WTC11 (cell line): ENCODE results near the gene IQSEC1. TPM values are rescaled to one million over a fixed set of nuclear protein-coding genes. Genes with fewer than 3 reads are reported as not detected.

Experiments
- AR ChIP-seq: fragments of 250-450 bp; sonication (Bioruptor Pico); IDR thresholded peaks from 2 replicates; pipeline ENCODE4 v1.9.0; 2021; ENCODE audit warnings: mild to moderate bottlenecking
- CREB1 ChIP-seq: sonication (generic); formaldehyde crosslinking; IDR thresholded peaks from 2 replicates; pipeline ENCODE4 v1.8.0; 2023; ENCODE audit warnings: mild to moderate bottlenecking, missing genetic modification reagents
- CREM ChIP-seq: sonication (generic); formaldehyde crosslinking; IDR thresholded peaks from 2 replicates; pipeline ENCODE4 v1.8.1; 2022; ENCODE audit warnings: mild to moderate bottlenecking, missing genetic modification reagents, moderate library complexity
- ELF4 ChIP-seq: sonication (generic); formaldehyde crosslinking; IDR thresholded peaks from 2 replicates; pipeline ENCODE4 v1.8.1; 2022; ENCODE audit warnings: low read depth, mild to moderate bottlenecking, moderate library complexity, missing genetic modification reagents
- FOXP4 ChIP-seq: sonication (generic); formaldehyde crosslinking; IDR thresholded peaks from 2 replicates; pipeline ENCODE4 v1.8.0; 2022; ENCODE audit warnings: mild to moderate bottlenecking, missing genetic modification reagents
- GABPB1 ChIP-seq: sonication (generic); formaldehyde crosslinking; IDR thresholded peaks from 2 replicates; pipeline ENCODE4 v1.8.1; 2023; ENCODE audit warnings: mild to moderate bottlenecking, missing genetic modification reagents
- HMGXB4 ChIP-seq: sonication (generic); formaldehyde crosslinking; IDR thresholded peaks from 2 replicates; pipeline ENCODE4 v1.8.1; 2023; ENCODE audit warnings: mild to moderate bottlenecking, moderate library complexity, missing genetic modification reagents
- MYBL2 ChIP-seq: sonication (generic); formaldehyde crosslinking; IDR thresholded peaks from 2 replicates; pipeline ENCODE4 v1.8.1; 2023; ENCODE audit warnings: mild to moderate bottlenecking, moderate library complexity, missing genetic modification reagents
- NFATC4 ChIP-seq: fragments of 250-450 bp; sonication (Bioruptor Pico); IDR thresholded peaks from 2 replicates; pipeline ENCODE4 v1.9.0; 2021; ENCODE audit warnings: mild to moderate bottlenecking
- NFYB ChIP-seq: sonication (generic); formaldehyde crosslinking; conservative IDR thresholded peaks from 2 replicates; pipeline ENCODE4 v1.8.0; 2022; ENCODE audit warnings: low read depth, missing genetic modification reagents
- OVOL2 ChIP-seq: fragments of 250-450 bp; sonication (Bioruptor Pico); IDR thresholded peaks from 2 replicates; pipeline ENCODE4 v1.9.0; 2021; ENCODE audit warnings: mild to moderate bottlenecking, borderline replicate concordance
- RORB ChIP-seq: fragments of 250-450 bp; sonication (Bioruptor Pico); IDR thresholded peaks from 2 replicates; pipeline ENCODE4 v1.9.0; 2021; ENCODE audit warnings: mild to moderate bottlenecking
- SMAD4 ChIP-seq: sonication (generic); formaldehyde crosslinking; IDR thresholded peaks from 2 replicates; pipeline ENCODE4 v1.8.0; 2022; ENCODE audit warnings: mild to moderate bottlenecking, missing genetic modification reagents
- TEAD1 ChIP-seq: sonication (generic); formaldehyde crosslinking; IDR thresholded peaks from 2 replicates; pipeline ENCODE4 v1.8.0; 2022; ENCODE audit warnings: mild to moderate bottlenecking, missing genetic modification reagents
- ZNF121 ChIP-seq: sonication (generic); formaldehyde crosslinking; IDR thresholded peaks from 2 replicates; pipeline ENCODE4 v1.8.0; 2023; ENCODE audit warnings: missing genetic modification reagents
- ZNF263 ChIP-seq: sonication (generic); formaldehyde crosslinking; IDR thresholded peaks from 2 replicates; pipeline ENCODE4 v1.8.1; 2022; ENCODE audit warnings: low read depth, mild to moderate bottlenecking, moderate library complexity, missing genetic modification reagents
- ZNF423 ChIP-seq: fragments of 250-450 bp; sonication (Bioruptor Pico); IDR thresholded peaks from 2 replicates; pipeline ENCODE4 v2.1.2; 2022; ENCODE audit warnings: mild to moderate bottlenecking, moderate library complexity
- total RNA-seq: library from RNA; stranded (reverse); gene quantifications from 3 replicates; pipeline ENCODE4 v1.2.3, GENCODE V29; 2021
- TF ChIP-seq, protein P1 (sequence below): sonication (generic); formaldehyde crosslinking; IDR thresholded peaks from 2 replicates; pipeline ENCODE4 v1.8.1; 2023; ENCODE audit warnings: mild to moderate bottlenecking, missing genetic modification reagents, moderate library complexity
- TF ChIP-seq, protein P2 (sequence below): sonication (generic); formaldehyde crosslinking; IDR thresholded peaks from 2 replicates; pipeline ENCODE4 v1.8.0; 2023; ENCODE audit warnings: missing genetic modification reagents, mild to moderate bottlenecking, borderline replicate concordance
- TF ChIP-seq, protein P3 (sequence below): sonication (generic); formaldehyde crosslinking; IDR thresholded peaks from 2 replicates; pipeline ENCODE4 v1.8.1; 2022; ENCODE audit warnings: mild to moderate bottlenecking, missing genetic modification reagents, moderate library complexity, borderline replicate concordance
- TF ChIP-seq, protein P4 (sequence below): sonication (generic); formaldehyde crosslinking; IDR thresholded peaks from 2 replicates; pipeline ENCODE4 v1.8.1; 2023; ENCODE audit warnings: mild to moderate bottlenecking, missing genetic modification reagents

Gene IQSEC1
- total RNA-seq, 1 experiment from 2014 or later: 35.0 TPM

- no peak for TF ChIP-seq CREB1 (CRISPR knock-in tag)
- TF ChIP-seq, protein P1, sequence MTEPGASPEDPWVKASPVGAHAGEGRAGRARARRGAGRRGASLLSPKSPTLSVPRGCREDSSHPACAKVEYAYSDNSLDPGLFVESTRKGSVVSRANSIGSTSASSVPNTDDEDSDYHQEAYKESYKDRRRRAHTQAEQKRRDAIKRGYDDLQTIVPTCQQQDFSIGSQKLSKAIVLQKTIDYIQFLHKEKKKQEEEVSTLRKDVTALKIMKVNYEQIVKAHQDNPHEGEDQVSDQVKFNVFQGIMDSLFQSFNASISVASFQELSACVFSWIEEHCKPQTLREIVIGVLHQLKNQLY (CRISPR knock-in tag): no peak
- TF ChIP-seq RORB (CRISPR knock-in tag): no peak
- TF ChIP-seq SMAD4: no peak
- no peak for TF ChIP-seq ZNF263 (CRISPR knock-in tag)
- no peak for TF ChIP-seq AR (CRISPR knock-in tag)
- TF ChIP-seq CREM: peak; percentile 56
- peak; percentile 61; the same call in 1 of the 2 replicates for TF ChIP-seq GABPB1 (CRISPR knock-in tag)
- TF ChIP-seq, protein P2, sequence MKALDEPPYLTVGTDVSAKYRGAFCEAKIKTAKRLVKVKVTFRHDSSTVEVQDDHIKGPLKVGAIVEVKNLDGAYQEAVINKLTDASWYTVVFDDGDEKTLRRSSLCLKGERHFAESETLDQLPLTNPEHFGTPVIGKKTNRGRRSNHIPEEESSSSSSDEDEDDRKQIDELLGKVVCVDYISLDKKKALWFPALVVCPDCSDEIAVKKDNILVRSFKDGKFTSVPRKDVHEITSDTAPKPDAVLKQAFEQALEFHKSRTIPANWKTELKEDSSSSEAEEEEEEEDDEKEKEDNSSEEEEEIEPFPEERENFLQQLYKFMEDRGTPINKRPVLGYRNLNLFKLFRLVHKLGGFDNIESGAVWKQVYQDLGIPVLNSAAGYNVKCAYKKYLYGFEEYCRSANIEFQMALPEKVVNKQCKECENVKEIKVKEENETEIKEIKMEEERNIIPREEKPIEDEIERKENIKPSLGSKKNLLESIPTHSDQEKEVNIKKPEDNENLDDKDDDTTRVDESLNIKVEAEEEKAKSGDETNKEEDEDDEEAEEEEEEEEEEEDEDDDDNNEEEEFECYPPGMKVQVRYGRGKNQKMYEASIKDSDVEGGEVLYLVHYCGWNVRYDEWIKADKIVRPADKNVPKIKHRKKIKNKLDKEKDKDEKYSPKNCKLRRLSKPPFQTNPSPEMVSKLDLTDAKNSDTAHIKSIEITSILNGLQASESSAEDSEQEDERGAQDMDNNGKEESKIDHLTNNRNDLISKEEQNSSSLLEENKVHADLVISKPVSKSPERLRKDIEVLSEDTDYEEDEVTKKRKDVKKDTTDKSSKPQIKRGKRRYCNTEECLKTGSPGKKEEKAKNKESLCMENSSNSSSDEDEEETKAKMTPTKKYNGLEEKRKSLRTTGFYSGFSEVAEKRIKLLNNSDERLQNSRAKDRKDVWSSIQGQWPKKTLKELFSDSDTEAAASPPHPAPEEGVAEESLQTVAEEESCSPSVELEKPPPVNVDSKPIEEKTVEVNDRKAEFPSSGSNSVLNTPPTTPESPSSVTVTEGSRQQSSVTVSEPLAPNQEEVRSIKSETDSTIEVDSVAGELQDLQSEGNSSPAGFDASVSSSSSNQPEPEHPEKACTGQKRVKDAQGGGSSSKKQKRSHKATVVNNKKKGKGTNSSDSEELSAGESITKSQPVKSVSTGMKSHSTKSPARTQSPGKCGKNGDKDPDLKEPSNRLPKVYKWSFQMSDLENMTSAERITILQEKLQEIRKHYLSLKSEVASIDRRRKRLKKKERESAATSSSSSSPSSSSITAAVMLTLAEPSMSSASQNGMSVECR (CRISPR knock-in tag): 0 out of 2 replicates have a peak, but pooled peaks have one; percentile 32
- TF ChIP-seq NFATC4 (CRISPR knock-in tag): no peak
- TF ChIP-seq, protein P3, sequence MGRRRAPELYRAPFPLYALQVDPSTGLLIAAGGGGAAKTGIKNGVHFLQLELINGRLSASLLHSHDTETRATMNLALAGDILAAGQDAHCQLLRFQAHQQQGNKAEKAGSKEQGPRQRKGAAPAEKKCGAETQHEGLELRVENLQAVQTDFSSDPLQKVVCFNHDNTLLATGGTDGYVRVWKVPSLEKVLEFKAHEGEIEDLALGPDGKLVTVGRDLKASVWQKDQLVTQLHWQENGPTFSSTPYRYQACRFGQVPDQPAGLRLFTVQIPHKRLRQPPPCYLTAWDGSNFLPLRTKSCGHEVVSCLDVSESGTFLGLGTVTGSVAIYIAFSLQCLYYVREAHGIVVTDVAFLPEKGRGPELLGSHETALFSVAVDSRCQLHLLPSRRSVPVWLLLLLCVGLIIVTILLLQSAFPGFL (CRISPR knock-in tag): no peak
- no peak for TF ChIP-seq NFYB
- TF ChIP-seq ZNF423 (CRISPR knock-in tag): 0 out of 2 replicates have a peak, but pooled peaks have one; percentile 4
- no peak for TF ChIP-seq ELF4 (CRISPR knock-in tag)
- no peak for TF ChIP-seq MYBL2
- TF ChIP-seq TEAD1 (CRISPR knock-in tag): no peak
- TF ChIP-seq ZNF121 (CRISPR knock-in tag): peak; percentile 100
- peak; percentile 97 for TF ChIP-seq HMGXB4
- TF ChIP-seq OVOL2 (CRISPR knock-in tag): no peak
- TF ChIP-seq FOXP4 (CRISPR knock-in tag): peak; percentile 44
- TF ChIP-seq, protein P4, sequence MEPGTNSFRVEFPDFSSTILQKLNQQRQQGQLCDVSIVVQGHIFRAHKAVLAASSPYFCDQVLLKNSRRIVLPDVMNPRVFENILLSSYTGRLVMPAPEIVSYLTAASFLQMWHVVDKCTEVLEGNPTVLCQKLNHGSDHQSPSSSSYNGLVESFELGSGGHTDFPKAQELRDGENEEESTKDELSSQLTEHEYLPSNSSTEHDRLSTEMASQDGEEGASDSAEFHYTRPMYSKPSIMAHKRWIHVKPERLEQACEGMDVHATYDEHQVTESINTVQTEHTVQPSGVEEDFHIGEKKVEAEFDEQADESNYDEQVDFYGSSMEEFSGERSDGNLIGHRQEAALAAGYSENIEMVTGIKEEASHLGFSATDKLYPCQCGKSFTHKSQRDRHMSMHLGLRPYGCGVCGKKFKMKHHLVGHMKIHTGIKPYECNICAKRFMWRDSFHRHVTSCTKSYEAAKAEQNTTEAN (CRISPR knock-in tag): no peak
Observed at GRCh38 chr3:12994607-12995388, 78.4 kb downstream of the IQSEC1 start (continued).
